IMR-90 (cell line): Measurements from ENCODE around the gene RAET1E. TPM values are rescaled to one million over a fixed set of nuclear protein-coding genes. Genes with fewer than 3 reads are reported as not detected.

Experiments used
- ATAC-seq: fragments of 200-7000 bp; cut with Tn5 transposase; 2 replicates; pipeline ENCODE4 v1.9.1; 2020; ENCODE audit warnings: low read depth, mild to moderate bottlenecking, moderate library complexity
- BruUV-seq: library from RNA; stranded (reverse); fragments of 400-500 nt; replicated peaks from 2 replicates; lab custom pipeline; 2021; lab: Mats Ljungman, UMichigan
- CTCF ChIA-PET: fragments of 300-600 bp; formaldehyde crosslinking; extraction: SDS; loops from one replicate; lab custom pipeline; 2021; ENCODE audit warnings: antibody characterized with exemption; lab: Yijun Ruan, JAX
- POLR2A ChIA-PET: fragments of 300-600 bp; sonication (Branson Sonifier 250); formaldehyde crosslinking; loops from one replicate; lab custom pipeline; 2022; ENCODE audit warnings: antibody characterized with exemption; ENCODE audit not compliant: unreplicated experiment; lab: Charles Lee
- DNase-seq: peaks from one replicate; pipeline ENCODE4 v3.0.0; 2013
- H2AFZ ChIP-seq: replicated peaks from 2 replicates; pipeline ENCODE3; 2013; ENCODE audit warnings: low read length, mild to moderate bottlenecking; ENCODE audit not compliant: poor library complexity
- H2AK5ac ChIP-seq: 2 replicates; pipeline ENCODE4 v1.6.1; 2013; ENCODE audit warnings: low read depth, low read length, inconsistent platforms
- H2AK9ac ChIP-seq: replicated peaks from 2 replicates; pipeline ENCODE3; 2013; ENCODE audit warnings: mild to moderate bottlenecking, low read depth, low read length, moderate library complexity; ENCODE audit not compliant: poor library complexity
- H2BK120ac ChIP-seq: 2 replicates; pipeline ENCODE4 v1.6.1; 2013; ENCODE audit warnings: low read depth, low read length, inconsistent platforms
- H2BK15ac ChIP-seq: 3 replicates; pipeline ENCODE4 v1.6.1; 2013; ENCODE audit warnings: low read depth, low read length, inconsistent platforms
- H2BK20ac ChIP-seq: 2 replicates; pipeline ENCODE4 v1.6.1; 2013; ENCODE audit warnings: low read depth, mild to moderate bottlenecking, inconsistent platforms, low read length, moderate library complexity
- H2BK5ac ChIP-seq: 2 replicates; pipeline ENCODE4 v1.6.1; 2013; ENCODE audit warnings: mild to moderate bottlenecking, low read depth, low read length, inconsistent platforms; ENCODE audit not compliant: poor library complexity, severe bottlenecking
- H3K14ac ChIP-seq: replicated peaks from 2 replicates; pipeline ENCODE4 v1.6.1; 2013; ENCODE audit warnings: low read depth, low read length, inconsistent platforms
- H3K18ac ChIP-seq: 2 replicates; pipeline ENCODE4 v1.6.1; 2013; ENCODE audit warnings: low read depth, low read length, control low read depth
- H3K23ac ChIP-seq: 2 replicates; pipeline ENCODE4 v1.6.1; 2013; ENCODE audit warnings: low read depth, low read length, inconsistent platforms
- H3K27ac ChIP-seq: 2 replicates; pipeline ENCODE4 v1.5.1; 2013; ENCODE audit warnings: mild to moderate bottlenecking, control low read depth, low read length; ENCODE audit not compliant: insufficient read depth
- H3K27me3 ChIP-seq: 2 replicates; pipeline ENCODE4 v1.6.1; 2013; ENCODE audit warnings: low read length; ENCODE audit not compliant: control insufficient read depth, insufficient read depth
- H3K36me3 ChIP-seq: 2 replicates; pipeline ENCODE4 v1.6.1; 2013; ENCODE audit warnings: low read length, mixed read lengths; ENCODE audit not compliant: control insufficient read depth, insufficient read depth
- H3K4ac ChIP-seq: 2 replicates; pipeline ENCODE4 v1.6.1; 2013; ENCODE audit warnings: low read depth, low read length, inconsistent platforms
- H3K4me1 ChIP-seq: 2 replicates; pipeline ENCODE4 v1.6.1; 2013; ENCODE audit warnings: low read length, mixed read lengths; ENCODE audit not compliant: control insufficient read depth, insufficient read depth
- H3K4me2 ChIP-seq: 2 replicates; pipeline ENCODE4 v1.6.1; 2013; ENCODE audit warnings: low read depth, mild to moderate bottlenecking, control low read depth, low read length, moderate library complexity
- H3K4me3 ChIP-seq: 2 replicates; pipeline ENCODE4 v1.5.1; 2013; ENCODE audit warnings: low read depth, mild to moderate bottlenecking, control low read depth, low read length, moderate library complexity; ENCODE audit not compliant: insufficient read depth
- H3K56ac ChIP-seq: 2 replicates; pipeline ENCODE4 v1.6.1; 2013; ENCODE audit warnings: low read length, inconsistent platforms; ENCODE audit not compliant: insufficient read depth; ENCODE audit errors: extremely low read depth
- H3K79me1 ChIP-seq, 2 experiments: 2 replicates each; pipeline ENCODE4 v1.6.1; 2013; ENCODE audit warnings: low read length in 2 of 2, inconsistent platforms in 1 of 2, low read depth in 1 of 2
- H3K9ac ChIP-seq: 2 replicates; pipeline ENCODE4 v1.6.1; 2013; ENCODE audit warnings: low read depth, low read length, control low read depth
- H3K9me1 ChIP-seq: 2 replicates; pipeline ENCODE4 v1.6.1; 2013; ENCODE audit warnings: low read length, inconsistent platforms; ENCODE audit not compliant: insufficient read depth
- H3K9me3 ChIP-seq: 2 replicates; pipeline ENCODE4 v1.6.1; 2013; ENCODE audit warnings: low read length; ENCODE audit not compliant: control insufficient read depth, insufficient read depth
- H4K20me1 ChIP-seq: 2 replicates; pipeline ENCODE4 v1.6.1; 2013; ENCODE audit warnings: low read length, inconsistent platforms; ENCODE audit not compliant: insufficient read depth
- H4K5ac ChIP-seq: 2 replicates; pipeline ENCODE4 v1.6.1; 2013; ENCODE audit warnings: mild to moderate bottlenecking, low read depth, low read length, control low read depth
- H4K8ac ChIP-seq, 2 experiments: 2 replicates each; pipeline ENCODE4 v1.6.1; 2013; ENCODE audit warnings: low read depth in 2 of 2, low read length in 2 of 2, control low read depth in 1 of 2, inconsistent platforms in 1 of 2
- H4K91ac ChIP-seq: 2 replicates; pipeline ENCODE4 v1.6.1; 2013; ENCODE audit warnings: low read depth, low read length, inconsistent platforms; ENCODE audit not compliant: insufficient read depth
- BHLHE40 ChIP-seq: fragments of 150-350 bp; IDR thresholded peaks from 2 replicates; pipeline ENCODE4 v1.6.1; 2016; ENCODE audit warnings: mild to moderate bottlenecking, low read depth, low read length
- CEBPB ChIP-seq: IDR thresholded peaks from 2 replicates; pipeline ENCODE4 v1.6.1; 2012; ENCODE audit warnings: low read depth, low read length, improper control_type of control experiment
- CHD1 ChIP-seq: IDR thresholded peaks from 2 replicates; pipeline ENCODE4 v1.6.1; 2012; ENCODE audit warnings: low read depth, low read length, improper control_type of control experiment
- FOS ChIP-seq: fragments of 150-350 bp; IDR thresholded peaks from 2 replicates; pipeline ENCODE4 v1.6.1; 2016; ENCODE audit warnings: low read depth, low read length
- MAFK ChIP-seq: IDR thresholded peaks from 2 replicates; pipeline ENCODE4 v1.6.1; 2012; ENCODE audit warnings: low read depth, low read length, improper control_type of control experiment
- MAZ ChIP-seq: IDR thresholded peaks from 2 replicates; pipeline ENCODE4 v1.6.1; 2012; ENCODE audit warnings: low read depth, mild to moderate bottlenecking, low read length, improper control_type of control experiment, moderate library complexity, borderline replicate concordance
- NFE2L2 ChIP-seq: fragments of 150-350 bp; IDR thresholded peaks from 2 replicates; pipeline ENCODE4 v1.6.1; 2016; ENCODE audit warnings: low read depth, mild to moderate bottlenecking, low read length
- POLR2A ChIP-seq: IDR thresholded peaks from 2 replicates; pipeline ENCODE4 v1.6.1; 2012; ENCODE audit warnings: mild to moderate bottlenecking, low read depth, low read length
- RAD21 ChIP-seq: IDR thresholded peaks from 2 replicates; pipeline ENCODE4 v1.6.1; 2012; ENCODE audit warnings: low read length, improper control_type of control experiment
- RCOR1 ChIP-seq: IDR thresholded peaks from 2 replicates; pipeline ENCODE4 v1.6.1; 2012; ENCODE audit warnings: mild to moderate bottlenecking, low read length, improper control_type of control experiment; ENCODE audit not compliant: insufficient replicate concordance
- RFX5 ChIP-seq: IDR thresholded peaks from 2 replicates; pipeline ENCODE4 v1.8.0; 2012; ENCODE audit warnings: low read depth, mild to moderate bottlenecking, low read length, moderate library complexity
- SMC3 ChIP-seq: fragments of 150-350 bp; IDR thresholded peaks from 2 replicates; pipeline ENCODE4 v1.6.1; 2016; ENCODE audit warnings: low read depth, mild to moderate bottlenecking, antibody characterized with exemption, low read length, moderate library complexity
- USF2 ChIP-seq: fragments of 150-350 bp; IDR thresholded peaks from 2 replicates; pipeline ENCODE4 v1.6.1; 2017; ENCODE audit warnings: mild to moderate bottlenecking, antibody characterized with exemption, low read length, low read depth
- WGBS, 2 experiments: methylation state at CpG; one replicate each; pipeline versions ENCODE4 v1.1.5 to v1.1.7; 2013; ENCODE audit warnings: missing lambda C conversion rate in 2 of 2; ENCODE audit not compliant: insufficient read length in 1 of 2; ENCODE audit errors: extremely low coverage in 2 of 2; 5-methylcytosine and 5-hydroxymethylcytosine counted together
- dilution Hi-C: fragments of 300-500 bp; cut with HindIII; formaldehyde crosslinking; loops from one replicate; pipeline ENCODE4 v1.14.3; 2018; ENCODE audit warnings: low sequenced_read_pairs; ENCODE audit not compliant: unreplicated experiment
- in situ Hi-C: fragments of 300-500 bp; cut with MboI; formaldehyde crosslinking; loops from 3 replicates; pipeline ENCODE4 v1.14.3; 2019; ENCODE audit warnings: low sequenced_read_pairs, inconsistent platforms, mixed read lengths
- intact Hi-C: fragments of 100-400 bp; cut with micrococcal nuclease; formaldehyde crosslinking; loops from 2 replicates; pipeline ENCODE4 v1.10.0; 2022
- polyA plus RNA-seq, 3 experiments: library from polyadenylated mRNA; depleted of rRNA; stranded (reverse); fragments of >200 nt; gene quantifications; 2 replicates each; pipeline ENCODE4 v1.2.3, GENCODE V29; 2012; ENCODE audit warnings: low replicate concordance in 1 of 3
- total RNA-seq: library from RNA; depleted of rRNA; stranded (reverse); fragments of >200 nt; gene quantifications from 2 replicates; pipeline ENCODE4 v1.2.3, GENCODE V29; 2012
- TF ChIP-seq, protein P1 (sequence below): conservative IDR thresholded peaks from 2 replicates; pipeline ENCODE4 v1.5.1; 2012; ENCODE audit warnings: mild to moderate bottlenecking, low read depth, low read length, improper control_type of control experiment
- TF ChIP-seq, protein P2 (sequence below): fragments of 150-350 bp; IDR thresholded peaks from 2 replicates; pipeline ENCODE4 v1.6.1; 2016; ENCODE audit warnings: low read depth, mild to moderate bottlenecking, low read length, moderate library complexity, borderline replicate concordance

RAET1E gene
- total and polyA plus RNA-seq, 2 of the 4 experiments (the other 2 are of a cell fraction) = not detected

DNA sequence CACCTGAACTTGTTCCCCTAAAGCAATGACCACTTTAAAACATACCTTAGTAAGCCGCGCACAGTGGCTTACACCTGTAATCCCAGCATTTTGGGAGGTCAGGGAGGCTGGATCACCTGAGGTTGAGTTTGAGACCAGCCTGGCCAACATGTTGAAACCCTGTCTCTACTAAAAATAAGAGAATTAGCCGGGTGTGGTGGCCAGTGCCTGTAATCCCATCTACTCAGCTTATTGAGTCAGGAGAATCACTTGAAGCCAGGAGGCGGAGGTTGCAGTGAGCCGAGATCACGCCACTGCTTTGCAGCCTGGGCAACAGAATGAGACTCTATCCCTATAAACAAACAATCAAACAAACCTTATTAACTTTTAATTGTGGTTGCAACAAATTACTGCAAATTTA lies 1.6 kb upstream of the RAET1E start:
- Histone ChIP-seq H2BK5ac (no peak overlapping the region), H2AFZ (no peak overlapping the region), H3K36me3 (no peaks in the 10 kb centered on the region), H3K18ac (no peak overlapping the region), H2AK9ac (no peak overlapping the region), H3K14ac (no peak overlapping the region), H3K9me1 (peaks cover 20% of the 10 kb centered on the region), H3K56ac (no peak overlapping the region), H4K5ac (no peak overlapping the region), H3K9ac (no peak overlapping the region), H2BK20ac (no peak overlapping the region), H3K27ac (no peak overlapping the region), H3K9me3 (no peaks in the 10 kb centered on the region), H3K27me3 (peaks cover 4% of the 10 kb centered on the region), H3K4me3 (no peak overlapping the region), H2BK15ac (no peak overlapping the region), H3K4ac (no peak overlapping the region), H3K23ac (no peak overlapping the region), H2AK5ac (no peak overlapping the region), H3K4me2 (no peak overlapping the region), H4K20me1 (no peaks in the 10 kb centered on the region), H3K79me1 (peaks cover 0 to 11% of the 10 kb centered on the region in 2 experiments; a peak in 1 of 4 replicates), H3K4me1 (peaks cover 24% of the 10 kb centered on the region), H4K8ac (no peak overlapping the region), H4K91ac (no peak overlapping the region), H2BK120ac (no peak overlapping the region)
- dilution Hi-C loops (no loop called here), in situ Hi-C loops (no loop called here), intact Hi-C loops (no loop called here)
- ChIA-PET CTCF (no interaction called here), POLR2A (no interaction called here)
- WGBS, 2 experiments = no CpG with 5 or more reads among the region's 6 CpGs
- no peak for DNase-seq
- ATAC-seq = no peak
- TF ChIP-seq RAD21 (no peak), BHLHE40 (no peak), MAZ (no peak), SMC3 (no peak), NFE2L2 (no peak), POLR2A (no peak), RCOR1 (no peak), FOS (no peak), USF2 (no peak), CHD1 (no peak), RFX5 (no peak), MAFK (no peak), CEBPB (no peak)
- TF ChIP-seq, protein P1, sequence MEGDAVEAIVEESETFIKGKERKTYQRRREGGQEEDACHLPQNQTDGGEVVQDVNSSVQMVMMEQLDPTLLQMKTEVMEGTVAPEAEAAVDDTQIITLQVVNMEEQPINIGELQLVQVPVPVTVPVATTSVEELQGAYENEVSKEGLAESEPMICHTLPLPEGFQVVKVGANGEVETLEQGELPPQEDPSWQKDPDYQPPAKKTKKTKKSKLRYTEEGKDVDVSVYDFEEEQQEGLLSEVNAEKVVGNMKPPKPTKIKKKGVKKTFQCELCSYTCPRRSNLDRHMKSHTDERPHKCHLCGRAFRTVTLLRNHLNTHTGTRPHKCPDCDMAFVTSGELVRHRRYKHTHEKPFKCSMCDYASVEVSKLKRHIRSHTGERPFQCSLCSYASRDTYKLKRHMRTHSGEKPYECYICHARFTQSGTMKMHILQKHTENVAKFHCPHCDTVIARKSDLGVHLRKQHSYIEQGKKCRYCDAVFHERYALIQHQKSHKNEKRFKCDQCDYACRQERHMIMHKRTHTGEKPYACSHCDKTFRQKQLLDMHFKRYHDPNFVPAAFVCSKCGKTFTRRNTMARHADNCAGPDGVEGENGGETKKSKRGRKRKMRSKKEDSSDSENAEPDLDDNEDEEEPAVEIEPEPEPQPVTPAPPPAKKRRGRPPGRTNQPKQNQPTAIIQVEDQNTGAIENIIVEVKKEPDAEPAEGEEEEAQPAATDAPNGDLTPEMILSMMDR = no peak
- TF ChIP-seq, protein P2, sequence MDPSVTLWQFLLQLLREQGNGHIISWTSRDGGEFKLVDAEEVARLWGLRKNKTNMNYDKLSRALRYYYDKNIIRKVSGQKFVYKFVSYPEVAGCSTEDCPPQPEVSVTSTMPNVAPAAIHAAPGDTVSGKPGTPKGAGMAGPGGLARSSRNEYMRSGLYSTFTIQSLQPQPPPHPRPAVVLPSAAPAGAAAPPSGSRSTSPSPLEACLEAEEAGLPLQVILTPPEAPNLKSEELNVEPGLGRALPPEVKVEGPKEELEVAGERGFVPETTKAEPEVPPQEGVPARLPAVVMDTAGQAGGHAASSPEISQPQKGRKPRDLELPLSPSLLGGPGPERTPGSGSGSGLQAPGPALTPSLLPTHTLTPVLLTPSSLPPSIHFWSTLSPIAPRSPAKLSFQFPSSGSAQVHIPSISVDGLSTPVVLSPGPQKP = no peak
- no TSS peak for BruUV-seq
